GM18861 (cell line): Measurements from ENCODE around the gene RNF215.
"Not testable (repeated sequence)": the region's sequence is repeated elsewhere in the genome, so short reads cannot be mapped to it uniquely, and the experiment has no call there.

Experiments used
- ATAC-seq: cut with Tn5 transposase; IDR thresholded peaks from one replicate; pipeline ENCODE4 v1.9.1; 2021; ENCODE audit not compliant: unreplicated experiment

The RNF215 gene

GRCh38 chr22:30421695-30422480 is 34.7 kb upstream of the RNF215 start:
- ATAC-seq: no peak

- ATAC-seq: no peak
Observed at GRCh38 chr22:30420347-30421125, 33.3 kb upstream of the RNF215 start.

GRCh38 chr22:30416837-30417236 is 29.6 kb upstream of the RNF215 start:
- no peak for ATAC-seq

- ATAC-seq: no peak
Observed at GRCh38 chr22:30416403-30416802, 29.2 kb upstream of the RNF215 start.

GRCh38 chr22:30414525-30415047 is 27.4 kb upstream of the RNF215 start:
- ATAC-seq: no peak

- ATAC-seq: no peak
Observed at GRCh38 chr22:30413745-30414524, 26.7 kb upstream of the RNF215 start.

- ATAC-seq: no peak
Observed at GRCh38 chr22:30413001-30413400, 25.8 kb upstream of the RNF215 start.

GRCh38 chr22:30411780-30412179 is 24.6 kb upstream of the RNF215 start:
- ATAC-seq: no peak

- ATAC-seq: no peak
Observed at GRCh38 chr22:30408388-30409102, 21.3 kb upstream of the RNF215 start.

GRCh38 chr22:30406400-30406799 is 19.2 kb upstream of the RNF215 start:
- no peak for ATAC-seq

- no peak for ATAC-seq
Observed at GRCh38 chr22:30405731-30406130, 18.5 kb upstream of the RNF215 start.

- ATAC-seq: no peak
Observed at GRCh38 chr22:30404307-30404706, 17.1 kb upstream of the RNF215 start.

- ATAC-seq: not testable (repeated sequence)
Observed at GRCh38 chr22:30402766-30403104, 15.5 kb upstream of the RNF215 start.

GRCh38 chr22:30402028-30402765 is 15.0 kb upstream of the RNF215 start:
- no peak for ATAC-seq

- not testable (repeated sequence) for ATAC-seq
Observed at GRCh38 chr22:30401024-30401423, 13.8 kb upstream of the RNF215 start.

- no peak for ATAC-seq
Observed at GRCh38 chr22:30400159-30400558, 12.9 kb upstream of the RNF215 start.

- no peak for ATAC-seq
Observed at GRCh38 chr22:30399718-30400117, 12.5 kb upstream of the RNF215 start.

GRCh38 chr22:30398685-30399680 is 11.8 kb upstream of the RNF215 start:
- ATAC-seq: no peak
